HG03039 (cell line): ENCODE data around the gene UQCC2.

ENCODE experiments used
- ATAC-seq: cut with Tn5 transposase; IDR thresholded peaks from one replicate; pipeline ENCODE4 v1.9.1; 2021; ENCODE audit warnings: mild to moderate bottlenecking, moderate library complexity; ENCODE audit not compliant: unreplicated experiment

Gene UQCC2

DNA sequence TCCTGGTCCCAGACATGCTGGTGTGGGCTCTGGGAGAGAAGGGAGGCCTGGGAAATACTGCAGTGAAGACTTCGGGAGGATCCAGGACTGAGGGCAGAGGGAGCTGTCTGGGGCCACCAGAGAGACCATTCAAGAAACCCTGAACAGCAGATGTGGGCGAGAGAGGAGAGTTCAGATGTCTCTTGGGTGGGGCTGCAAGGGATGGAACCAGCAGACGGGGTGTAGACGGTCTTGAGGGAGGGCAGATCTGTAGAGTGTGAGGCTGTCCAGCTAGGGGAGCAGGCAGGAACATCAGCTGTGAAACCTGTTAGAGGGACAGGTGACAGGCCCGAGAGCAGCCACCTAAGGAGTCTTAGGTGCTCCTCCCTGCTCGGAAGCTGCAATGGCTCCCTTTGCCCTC is 51.5 kb downstream of the UQCC2 start:
- ATAC-seq: no peak

DNA sequence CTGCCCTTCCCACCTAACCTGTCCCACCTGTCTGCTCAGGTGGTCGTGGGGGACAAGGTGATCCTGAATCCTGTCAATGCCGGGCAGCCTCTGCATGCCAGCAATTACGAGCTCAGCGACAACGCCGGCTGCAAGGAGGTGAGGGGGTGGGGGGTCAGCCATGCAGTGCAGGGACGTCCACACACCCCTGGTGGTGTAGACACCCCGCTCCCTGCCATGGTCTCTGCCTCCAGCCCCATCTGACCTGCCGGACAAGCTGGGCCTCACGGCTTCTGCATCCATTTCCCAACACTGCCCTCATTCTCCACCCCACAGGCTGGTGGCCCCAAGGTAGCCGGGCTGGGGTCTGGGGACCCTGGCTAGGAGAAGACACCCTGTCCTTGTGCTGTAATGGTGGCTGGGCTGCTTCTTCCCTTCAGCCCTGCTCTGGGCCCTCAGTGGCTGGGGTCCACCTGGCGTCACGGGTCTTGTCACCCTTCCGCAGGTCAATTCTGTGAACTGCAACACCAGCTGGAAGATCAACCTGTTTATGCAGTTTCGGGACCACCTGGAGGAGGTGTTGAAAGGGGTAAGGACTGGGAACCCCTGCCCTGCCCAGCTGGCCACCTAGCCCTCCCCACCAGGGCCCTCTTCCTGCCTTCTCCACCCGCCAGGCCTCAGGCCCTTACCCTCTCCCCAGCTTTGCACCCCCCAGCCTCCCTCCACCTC is 52.4 kb downstream of the UQCC2 start:
- no peak for ATAC-seq

DNA sequence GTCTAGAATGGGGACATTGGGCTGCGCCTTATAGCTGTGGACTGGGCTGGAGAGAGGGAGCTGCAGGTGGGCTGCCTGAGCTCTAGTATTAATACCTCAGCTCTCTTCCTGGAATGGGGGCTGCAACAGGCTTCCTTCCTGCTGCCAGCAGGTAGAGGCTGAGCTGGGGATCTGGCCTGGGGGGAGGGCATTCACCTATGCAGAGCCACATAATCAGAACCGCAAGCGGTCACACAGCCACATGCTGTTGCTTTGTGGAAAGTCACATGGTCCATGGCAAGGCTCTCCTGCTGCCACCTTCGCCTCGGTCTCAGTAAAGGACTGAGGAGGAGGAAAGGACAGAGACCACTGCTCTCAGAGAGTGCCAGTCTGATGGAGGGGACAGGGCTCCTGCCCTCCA is 54.7 kb downstream of the UQCC2 start:
- no peak for ATAC-seq

DNA sequence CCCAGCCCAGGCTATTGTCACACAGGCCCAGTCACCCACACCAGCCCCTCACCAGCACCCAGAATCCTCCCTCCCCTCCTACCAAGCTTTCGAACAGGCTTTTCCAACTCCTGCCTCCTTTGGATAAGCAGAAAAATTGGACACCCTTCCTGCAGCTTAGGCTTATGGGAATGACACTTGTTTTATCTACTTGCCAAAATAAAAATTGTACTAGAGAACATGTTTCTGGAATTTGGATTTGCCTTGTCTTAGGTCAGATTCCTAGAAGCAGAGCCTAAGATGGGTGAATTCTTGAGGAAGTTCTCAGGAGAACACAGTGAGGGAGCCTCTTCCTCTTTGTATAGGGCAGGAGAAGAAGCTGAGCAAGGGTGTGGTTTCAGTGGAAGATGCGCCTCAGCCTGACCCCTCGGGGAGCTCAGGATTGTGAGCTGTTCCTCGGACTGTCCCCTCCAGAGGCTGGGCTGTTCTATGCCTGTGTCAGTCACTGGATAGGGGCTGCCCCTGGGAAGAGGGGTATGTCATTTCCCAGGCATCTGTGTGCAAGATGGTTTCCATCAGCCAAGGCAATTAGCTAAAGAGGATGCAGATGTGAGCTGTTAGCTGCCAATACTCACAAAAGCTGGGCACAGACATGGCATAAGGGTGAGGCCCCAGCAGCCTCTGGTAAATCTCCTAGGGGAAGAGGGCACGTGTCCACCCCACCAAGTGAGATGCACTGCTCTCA is 56.5 kb downstream of the UQCC2 start:
- no peak for ATAC-seq

DNA sequence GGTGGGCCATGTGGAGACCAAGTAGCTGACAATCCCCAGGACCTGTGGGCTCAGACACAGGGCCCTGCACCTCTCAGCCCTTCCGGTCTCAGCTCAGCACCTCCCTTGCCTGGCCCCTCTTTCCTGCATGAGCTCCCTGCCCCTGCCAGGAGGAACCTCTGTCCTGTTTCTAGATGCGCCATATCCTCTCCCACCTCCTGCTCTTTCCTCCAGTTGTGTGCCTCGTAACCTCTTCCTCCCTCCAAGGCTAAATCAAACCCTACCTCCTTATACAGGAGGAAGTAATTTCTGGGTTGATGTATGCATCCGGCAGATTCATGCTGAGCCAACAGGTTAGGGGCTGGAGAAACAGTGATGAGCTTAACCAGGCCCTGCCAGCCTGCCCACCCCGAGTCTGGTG is 59.5 kb downstream of the UQCC2 start:
- no peak for ATAC-seq

DNA sequence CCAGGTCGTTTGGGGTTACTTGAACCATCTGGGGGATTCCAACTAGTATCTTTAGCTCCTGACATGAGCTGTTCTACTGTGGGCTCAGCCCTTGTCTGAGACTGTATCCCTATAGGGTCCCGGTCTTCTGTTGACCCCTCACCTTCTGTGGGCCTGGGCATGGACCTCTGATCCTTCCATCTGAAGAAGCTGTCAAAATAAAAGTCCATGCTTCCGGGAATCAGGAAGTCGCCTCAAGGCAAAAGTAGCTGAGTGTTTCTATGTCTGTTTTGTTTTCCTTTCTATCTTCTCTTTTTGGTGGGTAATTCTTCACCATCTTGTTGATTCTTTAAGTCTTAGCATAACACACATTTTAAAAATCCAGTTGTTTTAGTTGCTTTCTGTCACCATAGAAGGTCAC is 60.1 kb downstream of the UQCC2 start:
- no peak for ATAC-seq
